Dermis microvascular lymphatic vessel endothelial cell (primary cell): ENCODE measurements around the gene FGFR2. TPM values are rescaled to one million over a fixed set of nuclear protein-coding genes. Genes with fewer than 3 reads are reported as not detected.

ENCODE experiments used
- DNase-seq, 2 donors: peaks; one replicate each; pipeline versions ENCODE4 v3.0.0 to v3.0.0-alpha.2; 2010; ENCODE audit warnings: low read depth in 2 of 2
- total RNA-seq: library from RNA; depleted of rRNA; stranded (reverse); fragments of >200 nt; gene quantifications from 2 replicates; pipeline ENCODE4 v1.2.1, GENCODE V29; 2014

The FGFR2 gene
- total RNA-seq, 1 donor from 2014 or later, result 0.13 TPM

DNA sequence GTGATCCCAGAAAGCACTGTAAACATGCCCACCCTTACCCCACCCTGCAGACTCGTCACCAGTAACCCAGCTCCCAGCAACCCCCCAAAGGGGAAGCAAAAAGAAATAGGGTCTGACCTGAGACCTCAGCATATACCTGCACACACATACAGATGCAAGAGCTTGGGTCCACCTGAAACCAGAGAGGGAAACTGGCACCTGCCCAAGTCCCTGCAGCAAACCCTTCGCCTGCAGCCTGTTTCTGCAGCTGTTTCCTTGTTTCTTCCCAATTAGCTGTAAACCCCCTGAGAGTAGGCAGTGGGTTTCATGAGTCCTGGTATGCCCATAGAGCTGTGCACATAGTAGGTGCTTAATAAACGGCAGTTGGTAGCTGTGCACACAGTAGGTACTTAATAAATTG lies 140.5 kb downstream of the FGFR2 start:
- no peak for DNase-seq

DNA sequence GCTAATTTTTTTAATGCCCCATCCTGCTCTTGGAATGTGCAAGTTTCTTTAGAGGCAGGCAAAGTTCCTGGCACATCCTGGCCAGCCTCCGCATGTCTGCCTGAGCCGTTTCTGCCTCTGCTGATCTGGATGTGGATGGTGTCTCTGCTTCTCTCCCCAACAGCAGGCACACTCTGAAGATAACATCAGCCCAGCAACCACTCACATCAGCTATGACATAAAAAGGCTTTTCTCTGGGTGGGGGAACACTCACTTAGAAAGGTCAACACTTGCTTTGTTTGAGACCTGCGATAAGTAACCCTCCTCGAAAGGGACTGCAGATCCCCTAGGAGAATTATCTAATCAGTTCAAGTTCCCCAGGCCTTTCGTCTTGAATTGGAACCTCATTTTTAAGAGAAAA lies 142.9 kb downstream of the FGFR2 start:
- no peak for DNase-seq

DNA sequence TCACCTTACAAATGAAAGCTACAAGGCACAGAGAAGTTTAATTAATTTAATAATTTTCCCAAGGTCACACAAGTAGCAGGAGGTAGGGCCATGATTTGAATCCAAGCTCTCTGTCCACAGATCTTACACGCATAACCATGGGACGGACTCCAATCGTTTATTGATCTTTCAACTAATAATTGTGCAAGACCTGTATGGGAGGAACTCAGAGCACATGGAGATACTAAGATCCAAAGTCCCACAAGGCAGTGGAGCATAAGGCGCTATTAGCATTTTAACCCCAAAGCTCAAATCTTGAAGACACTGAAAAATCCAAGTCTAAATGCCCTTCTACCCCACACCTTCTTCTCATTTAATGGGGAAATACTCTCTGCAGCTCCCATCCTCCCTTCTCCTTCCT lies 143.5 kb downstream of the FGFR2 start:
- DNase-seq, result no peak

DNA sequence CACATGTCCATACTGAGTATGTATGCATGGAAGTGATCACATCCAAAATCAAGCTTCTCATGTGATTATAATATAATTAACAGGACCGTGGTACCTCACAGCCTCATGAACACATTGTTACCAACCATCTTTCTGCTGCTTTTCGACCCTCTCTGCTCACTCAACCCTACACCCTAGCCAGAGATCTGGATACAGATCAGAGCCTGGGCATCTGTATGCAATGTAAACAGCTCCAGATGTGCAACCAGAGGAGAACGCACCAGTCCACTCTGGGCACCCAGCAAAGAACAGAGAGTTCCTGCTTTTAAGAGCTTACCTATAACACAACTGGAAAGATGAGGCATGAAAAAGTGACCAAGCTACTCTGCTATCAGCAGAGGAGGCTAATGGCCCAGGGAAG lies 145.1 kb downstream of the FGFR2 start:
- no peak for DNase-seq

DNA sequence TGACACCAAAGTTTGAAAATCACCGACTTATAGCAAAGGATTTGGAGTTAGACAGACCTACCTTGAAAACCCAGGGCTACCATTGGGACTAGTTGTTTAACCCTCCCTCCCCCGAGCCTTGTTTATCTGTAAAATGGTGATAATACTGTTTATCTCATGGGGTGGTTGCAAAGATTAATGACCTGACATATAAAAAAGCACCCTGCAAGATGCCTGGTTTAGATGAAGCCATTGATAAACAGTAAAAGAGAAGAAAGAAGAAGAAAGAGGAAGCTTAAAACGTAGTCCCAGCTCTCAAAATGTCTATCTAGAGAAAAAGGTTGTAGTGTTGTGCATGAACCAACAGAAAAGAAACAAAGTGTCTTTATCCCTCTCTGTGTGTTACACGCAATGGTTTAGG lies 145.7 kb downstream of the FGFR2 start:
- DNase-seq, result no peak

DNA sequence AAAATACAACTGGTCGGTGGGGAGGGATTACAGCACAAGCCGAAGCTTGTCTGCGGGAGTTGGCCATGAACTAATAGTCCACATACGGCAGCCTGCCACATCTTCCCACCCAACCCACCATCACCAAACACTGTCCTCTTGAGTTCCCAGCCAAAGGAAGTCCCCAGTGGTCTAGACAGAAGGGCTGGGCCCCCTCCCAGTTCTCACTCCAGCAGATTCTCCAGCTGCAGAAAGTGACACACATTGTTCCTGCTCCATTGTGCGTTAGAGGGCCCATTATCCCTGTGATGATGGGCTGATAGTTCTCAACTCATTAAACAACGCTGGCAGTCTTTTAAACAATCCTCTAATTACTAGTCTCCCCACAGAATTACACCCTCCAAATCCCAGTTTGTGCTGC lies 148.0 kb downstream of the FGFR2 start:
- DNase-seq, result no peak

DNA sequence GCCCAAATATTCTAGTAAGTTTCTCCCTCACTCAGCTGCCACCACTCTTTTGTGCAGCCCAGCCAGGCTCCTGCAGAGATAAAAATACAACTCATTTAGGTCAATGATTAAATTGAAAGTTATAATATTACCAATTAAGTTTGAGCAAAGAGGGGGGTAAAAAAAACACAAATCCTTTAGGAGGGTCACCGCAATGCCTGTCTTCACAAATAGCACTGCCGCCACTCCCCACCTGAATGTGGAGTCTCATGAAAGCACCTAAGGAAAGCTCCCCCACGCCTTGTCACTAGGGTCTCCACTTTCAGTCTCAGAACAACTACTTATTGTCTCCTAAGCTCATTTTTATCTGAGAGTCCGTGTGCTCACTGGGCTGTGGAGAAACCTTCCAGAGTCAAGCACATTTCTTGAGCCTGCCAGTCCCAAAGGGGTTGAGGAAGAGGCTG lies 148.7 kb downstream of the FGFR2 start:
- no peak for DNase-seq

DNA sequence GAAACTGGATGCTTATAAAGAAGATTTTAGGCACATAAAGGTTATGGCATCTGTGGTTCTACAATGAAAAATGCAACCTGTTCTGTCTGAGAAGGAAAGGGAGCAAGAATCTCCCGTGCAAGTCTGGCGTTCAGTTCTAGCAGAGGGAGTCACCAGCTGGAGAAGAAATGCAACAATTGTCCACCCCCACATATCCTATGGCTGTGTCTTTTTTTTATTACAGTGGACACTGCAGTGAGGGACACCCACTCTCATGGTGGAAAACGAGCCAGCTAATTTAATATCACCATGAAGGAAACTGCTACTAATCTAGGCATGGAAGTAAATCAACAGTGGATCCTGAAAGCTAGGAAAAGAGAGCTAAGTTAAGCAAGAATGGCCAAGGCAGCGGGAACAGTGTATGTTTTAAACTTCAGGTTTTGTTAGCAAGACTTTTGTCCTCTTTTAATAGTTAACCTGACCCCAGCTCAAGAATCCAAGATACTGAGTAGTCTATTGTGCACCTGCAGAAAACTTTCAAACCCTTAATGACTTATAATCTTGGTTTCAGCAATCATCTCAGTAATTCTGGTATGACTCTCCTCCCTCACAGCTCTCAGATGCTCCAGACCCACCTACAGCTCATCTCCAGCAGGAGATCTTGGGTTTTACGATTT lies 149.3 kb downstream of the FGFR2 start:
- DNase-seq, result no peak

DNA sequence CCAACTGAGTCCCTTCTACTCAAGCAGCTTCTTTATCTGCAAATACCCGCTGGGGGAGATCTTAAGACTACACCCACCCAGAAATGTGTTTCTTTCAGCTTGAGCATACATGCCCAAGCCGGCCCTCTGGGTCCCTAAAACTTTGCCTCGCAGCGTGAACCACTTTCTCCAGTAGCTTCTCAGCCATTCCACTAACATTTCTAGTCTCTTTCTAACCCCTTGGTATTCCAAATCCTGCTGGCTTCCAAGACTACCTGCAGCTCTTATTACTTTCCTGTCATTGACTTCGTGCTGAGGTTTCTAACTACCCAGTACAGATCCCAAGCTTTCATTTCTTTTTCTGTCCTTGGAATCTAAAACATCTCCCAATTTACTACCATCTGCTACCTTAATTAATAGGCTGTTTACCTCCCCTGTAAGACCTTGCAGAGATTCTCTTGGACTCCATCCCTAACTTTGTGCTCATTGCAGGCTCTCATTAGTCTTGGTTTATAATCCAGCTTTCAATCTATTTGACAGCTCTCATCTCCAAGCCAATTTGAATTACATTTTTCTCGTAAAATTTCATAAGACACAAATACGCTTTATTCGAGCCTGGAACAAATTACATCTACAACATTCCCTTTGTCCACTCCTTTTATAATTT lies 153.6 kb downstream of the FGFR2 start:
- DNase-seq, result no peak

DNA sequence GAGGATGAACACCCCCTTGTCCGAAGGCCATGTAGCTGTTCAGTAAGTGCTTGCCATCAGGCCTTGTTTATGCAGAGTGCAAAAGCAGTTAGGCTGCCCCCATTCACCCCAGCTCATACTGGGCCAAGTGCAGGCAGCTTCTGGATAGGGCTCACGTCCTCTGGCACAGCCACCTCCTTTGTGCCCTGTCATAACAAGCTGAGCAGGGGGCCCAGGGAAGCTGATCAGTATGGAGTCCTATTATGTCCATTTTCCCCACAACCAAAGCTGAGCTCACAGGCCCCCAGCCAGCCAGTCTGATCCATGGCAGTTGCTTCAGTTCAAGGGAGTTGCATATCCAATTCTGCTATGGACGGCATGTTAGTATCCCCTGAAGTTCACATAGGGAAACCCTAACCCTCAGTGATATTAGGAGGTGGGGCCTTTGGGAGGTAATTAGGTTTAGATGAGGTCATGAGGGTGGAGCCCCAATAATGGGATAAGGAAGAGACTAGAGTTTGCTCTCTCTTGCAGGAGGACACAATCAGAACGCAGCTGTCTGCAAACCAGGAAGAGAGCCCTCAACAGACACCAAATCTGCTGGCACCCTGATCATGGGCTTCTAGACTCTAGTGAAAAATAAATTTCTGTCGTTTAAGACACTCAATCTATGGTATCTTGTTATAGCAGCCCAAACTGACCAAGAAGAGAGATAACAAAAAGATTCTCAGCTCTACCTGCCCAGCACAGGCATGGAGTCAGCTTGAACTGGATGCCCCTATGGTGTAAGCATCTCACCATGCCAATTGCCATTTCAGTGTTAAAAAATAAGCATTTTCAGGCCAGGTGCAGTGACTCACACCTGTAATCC lies 155.9 kb downstream of the FGFR2 start:
- no peak for DNase-seq

DNA sequence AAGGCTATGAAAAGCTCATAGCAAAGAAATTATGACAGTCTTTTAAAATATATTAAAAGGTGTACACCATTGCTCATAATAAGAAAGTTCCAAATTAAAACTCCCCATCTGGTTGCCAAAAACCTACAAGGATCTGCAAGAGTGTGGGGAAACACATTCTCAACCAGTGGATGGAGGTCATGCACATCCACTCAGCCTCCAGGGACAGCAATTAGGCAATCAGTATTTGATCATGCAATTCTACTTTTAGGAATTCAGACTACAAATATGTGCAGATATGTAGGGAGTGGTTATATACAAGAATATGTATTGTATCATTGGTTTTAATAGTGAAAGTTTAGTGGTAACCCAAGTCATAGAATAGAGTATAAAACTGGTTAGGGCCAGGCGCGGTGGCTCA lies 157.8 kb downstream of the FGFR2 start:
- no peak for DNase-seq

DNA sequence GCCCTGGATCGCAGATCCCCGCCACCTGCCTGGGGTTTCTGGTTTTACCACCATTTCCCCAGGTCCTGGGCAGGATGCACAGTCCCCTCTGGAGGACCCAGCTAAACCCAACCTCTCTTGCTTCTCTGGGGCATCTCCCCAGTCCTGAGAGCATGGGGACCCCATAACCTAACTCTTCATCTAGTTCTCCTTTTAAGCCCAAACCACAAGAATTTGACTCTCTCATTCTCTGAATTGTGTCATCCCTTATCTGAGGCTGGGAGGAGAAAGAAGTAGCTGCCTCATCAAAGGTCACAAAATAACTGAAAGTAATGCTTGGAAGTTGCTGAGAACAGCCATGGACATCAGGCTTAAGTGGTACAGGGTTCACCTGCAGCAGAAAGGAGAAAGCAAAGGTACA lies 159.9 kb downstream of the FGFR2 start:
- no peak for DNase-seq

DNA sequence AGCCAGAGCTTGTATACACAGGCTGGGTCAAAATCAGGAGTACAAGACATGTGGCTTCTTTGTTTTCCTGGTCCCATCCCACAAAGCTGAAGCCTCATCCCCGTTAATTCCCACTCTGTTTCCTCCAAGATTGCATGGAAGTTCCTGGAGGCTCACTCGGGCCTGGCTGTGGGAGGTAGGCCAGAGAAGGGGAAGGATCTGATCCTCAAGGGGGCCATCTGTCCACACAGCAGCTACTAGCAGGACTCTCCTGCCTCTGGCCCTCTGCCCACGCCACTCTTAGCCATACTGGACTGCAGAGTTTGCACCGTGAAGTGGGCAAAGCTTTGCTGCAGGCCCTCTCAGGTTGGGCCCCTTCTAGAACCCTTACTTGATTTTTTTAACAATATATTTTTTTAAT lies 160.6 kb downstream of the FGFR2 start:
- no peak for DNase-seq

DNA sequence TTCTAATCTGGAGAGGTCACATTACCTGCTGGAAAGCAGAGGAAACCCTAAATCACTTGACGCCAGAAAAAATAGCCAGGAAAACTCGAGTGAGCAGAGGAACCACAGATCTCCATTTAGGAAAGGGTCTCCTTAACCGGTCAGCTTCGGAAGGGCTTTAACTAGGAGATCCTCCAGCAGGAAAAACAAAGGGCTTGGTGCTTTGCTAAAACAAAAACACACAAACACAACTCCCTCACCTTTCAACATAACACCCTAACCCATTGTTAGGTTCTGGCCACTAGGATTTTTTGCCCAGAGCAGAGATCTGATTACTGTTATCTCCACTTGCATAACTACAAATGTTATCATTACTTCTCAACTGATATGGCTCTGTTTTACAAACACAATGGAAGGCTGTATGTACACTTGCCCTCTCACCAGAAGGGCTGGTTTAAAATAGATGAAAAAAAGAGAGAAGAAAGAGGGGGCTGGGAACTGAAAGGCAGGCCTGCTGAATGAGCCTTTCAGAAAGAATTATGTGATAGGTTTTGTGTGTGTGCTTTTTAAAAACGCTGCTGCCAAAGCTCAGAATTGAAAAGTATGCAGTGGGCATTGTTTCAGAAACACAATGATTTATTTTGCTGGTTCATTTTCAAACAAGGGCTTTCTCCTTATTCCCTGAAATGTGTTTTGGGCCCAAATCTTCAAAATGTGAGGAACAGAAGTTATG lies 161.5 kb downstream of the FGFR2 start:
- no peak for DNase-seq

DNA sequence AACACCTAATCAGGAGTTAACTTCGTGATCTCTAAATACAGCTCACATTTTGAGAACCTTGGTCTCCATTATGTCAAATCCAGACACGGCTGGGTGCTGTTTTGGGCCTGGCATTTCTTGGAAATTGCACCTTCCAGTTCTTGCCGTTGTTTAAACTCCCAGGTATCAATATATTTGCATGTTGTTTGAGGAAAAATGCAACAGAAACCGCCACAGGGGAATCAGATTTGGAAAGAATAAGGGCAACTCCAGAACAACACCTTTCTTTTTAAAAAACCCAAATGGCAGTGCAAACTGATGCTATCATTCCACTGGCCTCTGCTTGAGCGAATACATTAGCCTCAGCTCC lies 162.0 kb downstream of the FGFR2 start:
- DNase-seq, result no peak

DNA sequence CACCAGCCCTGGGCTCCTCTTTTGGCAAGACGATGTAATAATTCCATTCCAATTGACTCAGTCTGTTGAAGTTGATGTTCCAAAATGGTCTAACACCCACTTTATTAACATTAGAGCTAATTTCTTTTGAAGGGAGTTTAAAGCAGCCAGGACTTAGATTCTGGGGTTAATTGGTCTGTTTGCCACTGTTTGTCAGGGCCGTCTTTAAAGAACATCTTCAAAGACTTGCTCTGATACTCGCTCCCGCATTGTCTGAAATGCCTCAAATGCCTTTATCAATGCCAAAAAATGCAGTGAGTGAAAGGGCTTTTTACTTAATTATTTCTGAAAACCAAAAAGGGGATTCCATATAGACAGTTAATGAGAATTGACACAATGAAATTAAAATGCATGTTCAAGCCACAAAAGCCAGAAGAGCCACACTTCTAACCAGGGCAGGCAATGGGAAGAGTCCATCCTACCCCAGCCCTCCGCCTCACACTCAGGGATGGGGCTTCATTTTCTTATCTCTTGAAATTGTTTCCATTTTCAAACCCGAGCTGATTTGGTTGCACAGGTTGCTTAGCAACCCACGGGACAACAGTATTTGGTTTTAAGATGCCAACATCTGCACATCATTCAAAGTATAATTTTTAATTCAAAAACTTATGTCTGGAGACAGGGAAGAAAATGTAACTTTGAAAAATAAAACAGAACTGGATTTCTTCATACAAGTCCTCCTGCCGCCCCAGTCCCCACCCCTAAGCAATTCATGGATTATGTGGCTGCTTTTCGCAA lies 163.0 kb downstream of the FGFR2 start:
- DNase-seq, result no peak

DNA sequence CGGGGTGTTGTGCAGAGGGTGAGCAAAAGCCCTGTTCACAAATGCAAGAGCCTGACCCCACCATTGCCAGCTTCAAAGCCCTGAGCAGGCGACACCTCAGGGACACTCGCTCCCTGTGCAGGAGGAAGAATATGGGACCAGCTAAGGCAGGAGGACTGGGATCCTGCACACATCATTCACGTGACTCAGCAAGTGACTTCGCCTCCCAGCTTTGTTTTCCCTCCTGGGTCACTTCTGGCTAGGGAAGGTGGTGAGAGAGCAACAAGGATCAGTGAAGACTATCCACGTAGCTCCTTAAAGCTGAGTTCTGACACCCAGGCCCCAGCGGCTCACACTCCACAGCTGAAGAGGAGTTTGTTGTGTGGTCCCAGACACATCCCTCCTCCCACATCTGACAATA lies 164.3 kb downstream of the FGFR2 start:
- no peak for DNase-seq

DNA sequence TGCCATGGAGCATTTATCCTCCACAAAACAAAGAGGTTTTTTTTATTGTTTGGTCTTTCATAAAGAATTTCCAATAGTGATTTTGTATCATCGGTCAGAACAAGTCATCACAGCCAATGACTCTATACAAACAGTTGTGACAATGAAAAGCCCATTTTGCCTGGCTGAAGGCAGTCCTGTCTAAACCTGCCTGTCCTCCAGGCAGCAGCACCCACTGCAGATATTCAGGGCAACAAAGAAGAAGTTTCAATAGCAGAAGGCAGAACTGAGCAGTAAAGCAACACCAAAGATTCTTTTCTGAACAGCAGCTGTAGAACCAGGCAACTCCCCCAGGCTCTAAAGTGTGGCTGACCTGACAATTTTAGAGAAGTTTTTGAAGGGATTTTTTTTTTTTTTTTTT lies 169.4 kb downstream of the FGFR2 start:
- no peak for DNase-seq
